ENCODE measurements around the gene NKX6-2.

- TF ChIP-seq CTCF (IDR thresholded peaks at IDR 0.05; ENCODE audit: control extremely low read depth in 1 of 3, insufficient read depth in 1 of 3, low read depth in 1 of 3, low read length in 3 of 3) (no peak), USF2 (IDR thresholded peaks at IDR 0.05; ENCODE audit: low read length) (no peak), CHD2 (IDR thresholded peaks at IDR 0.05; ENCODE audit: low read length) (no peak), CBX5 (IDR thresholded peaks at IDR 0.05; ENCODE audit: low read depth, low read length) (no peak), NRF1 (IDR thresholded peaks at IDR 0.05; ENCODE audit: low read depth, low read length) (no peak)
Measured at GRCh38 chr10:132754071-132754470, 31.9 kb downstream of the NKX6-2 start.

Data from H1 (cell line).